Heart left ventricle (tissue), 13 donors: ENCODE measurements around the gene PHKA1.

ENCODE experiments used
- POLR2A ChIP-seq, 2 donors: fragments of 450-650 bp; IDR thresholded peaks; one replicate each; pipeline ENCODE4 v1.6.1; 2017; ENCODE audit warnings: antibody characterized with exemption in 2 of 2, mild to moderate bottlenecking in 2 of 2, moderate library complexity in 2 of 2
- TF ChIP-seq, protein P1 (sequence below), 12 donors: fragments of 200-600 bp; sonication (generic) in 4 of 12; IDR thresholded peaks; one replicate each; pipeline versions ENCODE4 v1.5.0 to v1.8.0; 2018 to 2022; ENCODE audit warnings: antibody characterized with exemption in 12 of 12, mild to moderate bottlenecking in 5 of 12
- donor health status: ischemic (EF 13 %, LVEDD 7.1; RV severe dilation, severe dysfunction).
- donor health status: DM: no; HTN: yes; CAD: no.
- donor health status: DM: no; HTN: no; CAD: no.
- donor health status: ischemic (EF 25% LVEDD 6.9; RV normal size, moderate dysfunction).
- donor health status: ischemic (EF 25% LVEDD 5.7; RV mildly dilated, moderate dysfunction).
- donor health status: ischemic (EF 35%, LVEDD 5.7; RV mildly dilated, moderate dysfunction).
- donor health status: nonischemic (EF 11% LVEDD 7.7; RV severe dilation, severe dysfunction).
- donor health status: DM: yes; HTN: yes; CAD: no.
- donor health status: PGD.
- donor health status: ischemic (EF 29% LVEDD 5.4; RV normal size, mild dysfunction).
- donor health status: nonischemic (EF 23%, LVEDD 6.1; RV moderate dilation, normal function).

DNA sequence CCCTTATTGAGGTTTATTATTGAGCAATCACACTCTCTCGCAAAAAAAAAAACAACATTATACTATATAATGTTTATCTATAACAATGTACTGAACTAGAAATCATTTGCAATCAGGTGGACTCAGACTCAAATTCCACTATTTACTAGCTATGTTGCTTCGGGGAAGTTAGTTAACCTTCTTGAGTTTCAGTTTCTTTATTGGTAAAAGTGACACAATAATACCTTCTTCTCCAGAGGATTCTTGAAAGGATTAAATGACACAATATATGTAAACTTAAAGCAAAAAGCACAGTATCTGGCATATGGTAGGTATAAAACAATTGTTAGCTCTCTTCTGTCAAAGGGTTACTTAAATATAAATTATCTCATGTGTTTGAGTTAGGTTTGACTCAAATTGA lies 110.0 kb downstream of the PHKA1 start:
- TF ChIP-seq, protein P1, sequence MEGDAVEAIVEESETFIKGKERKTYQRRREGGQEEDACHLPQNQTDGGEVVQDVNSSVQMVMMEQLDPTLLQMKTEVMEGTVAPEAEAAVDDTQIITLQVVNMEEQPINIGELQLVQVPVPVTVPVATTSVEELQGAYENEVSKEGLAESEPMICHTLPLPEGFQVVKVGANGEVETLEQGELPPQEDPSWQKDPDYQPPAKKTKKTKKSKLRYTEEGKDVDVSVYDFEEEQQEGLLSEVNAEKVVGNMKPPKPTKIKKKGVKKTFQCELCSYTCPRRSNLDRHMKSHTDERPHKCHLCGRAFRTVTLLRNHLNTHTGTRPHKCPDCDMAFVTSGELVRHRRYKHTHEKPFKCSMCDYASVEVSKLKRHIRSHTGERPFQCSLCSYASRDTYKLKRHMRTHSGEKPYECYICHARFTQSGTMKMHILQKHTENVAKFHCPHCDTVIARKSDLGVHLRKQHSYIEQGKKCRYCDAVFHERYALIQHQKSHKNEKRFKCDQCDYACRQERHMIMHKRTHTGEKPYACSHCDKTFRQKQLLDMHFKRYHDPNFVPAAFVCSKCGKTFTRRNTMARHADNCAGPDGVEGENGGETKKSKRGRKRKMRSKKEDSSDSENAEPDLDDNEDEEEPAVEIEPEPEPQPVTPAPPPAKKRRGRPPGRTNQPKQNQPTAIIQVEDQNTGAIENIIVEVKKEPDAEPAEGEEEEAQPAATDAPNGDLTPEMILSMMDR (IDR thresholded peaks at IDR 0.05), result no peak
- no peak for TF ChIP-seq POLR2A (IDR thresholded peaks at IDR 0.05)
